ENCODE data around the gene TMEM223.
"Not testable (repeated sequence)": the region's sequence is repeated elsewhere in the genome, so short reads cannot be mapped to it uniquely, and the experiment has no call there.

The TMEM223 gene

DNA sequence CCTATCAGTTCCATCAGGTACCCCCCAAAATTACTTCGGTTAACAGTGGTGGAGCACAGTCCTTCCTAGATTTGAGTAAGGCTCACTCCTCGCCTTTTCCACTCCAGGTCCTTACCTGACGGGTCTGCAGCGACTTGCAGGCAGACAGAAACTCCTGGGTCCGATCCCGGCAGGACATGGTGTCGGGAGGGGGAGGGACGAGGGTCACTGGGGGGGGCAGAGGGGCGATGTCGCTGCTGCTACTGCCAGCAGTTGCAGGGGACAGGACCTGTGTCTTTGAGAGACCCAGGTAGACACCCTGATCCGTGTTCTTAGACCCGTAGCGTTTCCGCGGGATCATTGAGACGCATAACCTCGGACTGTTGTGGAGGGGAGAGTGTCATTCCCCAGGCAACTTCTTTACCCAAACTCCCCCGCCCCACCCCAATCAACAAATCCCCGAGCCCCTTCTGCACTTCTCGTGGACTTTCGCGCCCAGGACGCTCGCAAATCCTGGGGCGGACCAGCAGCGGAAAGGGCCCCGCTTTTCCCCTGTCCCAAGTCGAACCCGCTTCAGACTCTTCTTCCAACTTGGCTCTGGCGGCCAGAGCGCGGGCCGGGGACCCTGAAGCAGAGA, 39.2 kb upstream of the TMEM223 start:
- TF ChIP-seq, protein P1, sequence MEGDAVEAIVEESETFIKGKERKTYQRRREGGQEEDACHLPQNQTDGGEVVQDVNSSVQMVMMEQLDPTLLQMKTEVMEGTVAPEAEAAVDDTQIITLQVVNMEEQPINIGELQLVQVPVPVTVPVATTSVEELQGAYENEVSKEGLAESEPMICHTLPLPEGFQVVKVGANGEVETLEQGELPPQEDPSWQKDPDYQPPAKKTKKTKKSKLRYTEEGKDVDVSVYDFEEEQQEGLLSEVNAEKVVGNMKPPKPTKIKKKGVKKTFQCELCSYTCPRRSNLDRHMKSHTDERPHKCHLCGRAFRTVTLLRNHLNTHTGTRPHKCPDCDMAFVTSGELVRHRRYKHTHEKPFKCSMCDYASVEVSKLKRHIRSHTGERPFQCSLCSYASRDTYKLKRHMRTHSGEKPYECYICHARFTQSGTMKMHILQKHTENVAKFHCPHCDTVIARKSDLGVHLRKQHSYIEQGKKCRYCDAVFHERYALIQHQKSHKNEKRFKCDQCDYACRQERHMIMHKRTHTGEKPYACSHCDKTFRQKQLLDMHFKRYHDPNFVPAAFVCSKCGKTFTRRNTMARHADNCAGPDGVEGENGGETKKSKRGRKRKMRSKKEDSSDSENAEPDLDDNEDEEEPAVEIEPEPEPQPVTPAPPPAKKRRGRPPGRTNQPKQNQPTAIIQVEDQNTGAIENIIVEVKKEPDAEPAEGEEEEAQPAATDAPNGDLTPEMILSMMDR (conservative IDR thresholded peaks at IDR 0.05; ENCODE audit: control insufficient read depth, insufficient read depth, low read depth, low read length) = no peak
- DNase-seq (ENCODE audit: low read depth) = no peak

DNA sequence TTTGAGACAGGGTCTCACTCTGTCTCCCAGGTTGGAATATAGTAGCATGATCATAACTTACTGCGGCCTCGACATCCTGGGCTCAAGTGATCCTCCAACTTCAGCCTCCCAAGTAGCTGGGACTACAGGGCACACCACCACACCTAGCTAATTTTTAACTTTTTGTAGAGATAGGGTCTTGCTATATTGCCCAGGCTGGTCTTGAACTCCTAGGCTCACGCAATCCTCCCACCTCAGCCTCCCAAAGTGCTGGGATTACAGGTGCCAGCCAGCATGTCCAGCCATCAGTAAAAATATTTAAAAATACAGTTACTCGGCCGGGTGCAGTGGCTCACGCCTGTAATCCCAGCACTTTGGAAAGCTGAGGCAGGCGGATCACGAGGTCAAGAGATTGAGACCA, 36.3 kb upstream of the TMEM223 start:
- DNase-seq (ENCODE audit: low read depth); H3K4me3 ChIP-seq (ENCODE audit: control insufficient read depth, low read depth, low read length): not testable (repeated sequence)

More for the DNA sequence above, 39.2 kb upstream of the TMEM223 start:
- peak overlapping the region; percentile 67 for H3K4me3 ChIP-seq (ENCODE audit: control insufficient read depth, low read depth, low read length)

DNA sequence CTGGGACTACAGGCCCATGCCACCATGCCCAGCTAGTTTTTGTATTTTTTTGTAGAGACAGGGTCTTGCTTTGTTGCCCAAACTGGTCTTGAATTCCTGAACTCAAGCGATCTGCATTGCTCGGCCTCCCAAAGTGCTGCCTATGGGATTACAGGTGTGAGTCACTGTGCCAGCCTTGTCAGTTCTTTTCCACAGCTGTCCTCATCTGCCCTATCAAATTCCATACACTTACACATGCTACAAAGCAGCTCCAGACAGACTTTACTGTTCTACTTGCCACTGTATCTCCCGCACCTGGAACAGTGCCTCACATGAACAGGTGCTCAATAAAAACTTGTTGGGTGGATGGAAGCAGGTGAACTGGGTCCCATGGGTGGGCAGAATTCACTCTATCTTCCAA, 31.9 kb upstream of the TMEM223 start:
- TF ChIP-seq, protein P1 (conservative IDR thresholded peaks at IDR 0.05; ENCODE audit: control insufficient read depth, insufficient read depth, low read depth, low read length) = no peak
- no peak for DNase-seq (ENCODE audit: low read depth)
- no peak overlapping the region for H3K4me3 ChIP-seq (ENCODE audit: control insufficient read depth, low read depth, low read length)

DNA sequence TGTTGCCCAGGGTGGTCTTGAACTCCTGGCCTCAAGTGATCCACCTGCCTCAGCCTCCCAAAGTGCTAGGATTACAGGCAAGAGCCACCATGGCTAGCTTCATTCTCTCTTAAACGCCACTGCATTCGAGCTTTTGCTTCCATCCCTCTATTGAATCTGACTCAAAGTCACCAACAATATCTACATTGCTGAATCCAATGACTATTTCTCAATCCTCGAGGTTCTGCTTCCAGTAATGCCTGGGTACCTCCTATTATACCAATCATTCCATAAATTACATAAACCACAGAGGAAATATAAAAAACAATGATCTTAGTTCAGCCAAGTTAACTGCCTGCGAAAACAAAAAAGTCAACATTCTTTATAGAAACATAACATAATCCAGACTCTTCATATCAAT, 25.3 kb upstream of the TMEM223 start:
- H3K4me3 ChIP-seq (ENCODE audit: control insufficient read depth, low read depth, low read length) = no peak overlapping the region
- DNase-seq (ENCODE audit: low read depth) = no peak
- TF ChIP-seq, protein P1 (conservative IDR thresholded peaks at IDR 0.05; ENCODE audit: control insufficient read depth, insufficient read depth, low read depth, low read length) = no peak

DNA sequence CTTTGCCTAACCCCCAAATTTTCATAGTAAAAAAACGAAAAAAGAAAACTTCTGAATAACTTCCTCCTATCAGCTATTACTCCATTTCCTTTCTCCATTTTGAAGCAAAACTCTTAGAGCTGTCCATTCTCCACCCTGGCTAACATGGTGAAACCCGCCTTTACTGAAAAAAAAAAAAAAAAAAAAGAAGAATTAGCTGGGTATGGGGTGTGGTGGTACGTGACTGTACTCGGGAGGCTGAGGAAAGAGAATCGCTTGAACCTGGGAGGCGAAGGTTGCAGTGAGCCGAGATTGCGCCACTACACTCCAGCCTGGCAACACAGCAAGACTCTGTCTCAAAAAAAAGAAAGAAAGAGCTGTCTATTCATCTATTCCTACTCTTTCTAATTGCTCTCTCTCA, 24.8 kb upstream of the TMEM223 start:
- H3K4me3 ChIP-seq (ENCODE audit: control insufficient read depth, low read depth, low read length) = no peak overlapping the region
- no peak for DNase-seq (ENCODE audit: low read depth)
- TF ChIP-seq, protein P1 (conservative IDR thresholded peaks at IDR 0.05; ENCODE audit: control insufficient read depth, insufficient read depth, low read depth, low read length) = no peak

DNA sequence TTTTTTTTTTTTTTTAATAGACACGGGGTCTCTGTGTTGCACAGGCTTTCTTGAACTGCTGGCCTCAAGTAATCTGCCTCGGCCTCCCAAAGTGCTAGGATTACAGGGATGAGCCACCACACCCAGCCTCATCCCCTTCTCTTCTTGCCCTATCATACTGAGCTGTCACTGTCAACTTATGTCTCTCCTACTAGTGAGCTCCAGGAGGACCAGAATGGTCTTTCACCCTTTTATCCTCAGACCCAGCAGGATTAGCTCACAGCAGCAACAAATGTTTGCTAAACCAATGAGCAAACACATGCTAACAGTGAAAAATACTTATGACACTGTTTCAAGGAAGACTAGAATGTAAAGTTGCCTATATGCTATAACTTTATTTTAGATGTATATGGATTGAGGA, 19.9 kb upstream of the TMEM223 start:
- no peak for DNase-seq (ENCODE audit: low read depth)
- TF ChIP-seq, protein P1 (conservative IDR thresholded peaks at IDR 0.05; ENCODE audit: control insufficient read depth, insufficient read depth, low read depth, low read length) = no peak
- H3K4me3 ChIP-seq (ENCODE audit: control insufficient read depth, low read depth, low read length) = no peak overlapping the region

DNA sequence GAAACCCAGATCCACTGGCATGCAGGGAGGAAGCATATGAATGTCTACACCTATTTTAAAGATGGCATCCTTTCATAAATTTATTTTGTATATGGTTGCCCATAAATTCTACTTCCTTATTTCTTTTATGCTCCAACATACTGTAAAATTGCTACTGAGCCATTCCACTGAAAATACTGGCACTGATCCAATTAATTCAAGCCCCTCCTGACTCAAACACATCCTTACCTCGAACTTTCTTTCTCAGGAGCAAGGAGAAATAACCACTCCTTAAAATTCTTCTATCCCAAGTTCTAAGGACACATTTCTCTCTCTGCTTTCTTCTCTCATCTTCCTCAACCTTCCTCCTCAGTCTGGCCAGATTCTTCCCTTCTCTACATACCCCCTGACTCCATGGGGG, 18.9 kb upstream of the TMEM223 start:
- H3K4me3 ChIP-seq (ENCODE audit: control insufficient read depth, low read depth, low read length) = no peak overlapping the region
- TF ChIP-seq, protein P1 (conservative IDR thresholded peaks at IDR 0.05; ENCODE audit: control insufficient read depth, insufficient read depth, low read depth, low read length) = no peak

More for the DNA sequence above, 18.9 kb upstream of the TMEM223 start:
- no peak for DNase-seq (ENCODE audit: low read depth)

Data from fibroblast of mammary gland (primary cell).